CD4-positive, alpha-beta T cell (primary cell): ENCODE results near the gene SLC25A19. TPM values are rescaled to one million over a fixed set of nuclear protein-coding genes. Genes with fewer than 3 reads are reported as not detected.

Source experiments
- ATAC-seq: fragments of 200-7000 bp; cut with Tn5 transposase; one replicate; pipeline ENCODE4 v1.10.0; 2022; ENCODE audit warnings: mild to moderate bottlenecking; ENCODE audit not compliant: poor library complexity
- CTCF ChIA-PET: fragments of 350-600 bp; sonication (Branson Sonifier 250); formaldehyde crosslinking; loops from one replicate; lab custom pipeline; 2021; ENCODE audit warnings: antibody characterized with exemption, inconsistent platforms; lab: Charles Lee
- POLR2A ChIA-PET: fragments of 350-600 bp; sonication (Branson Sonifier 250); formaldehyde crosslinking; loops from one replicate; lab custom pipeline; 2021; ENCODE audit warnings: antibody characterized with exemption, inconsistent platforms; lab: Charles Lee
- DNase-seq, 14 experiments: peaks; one replicate each; pipeline ENCODE4 v3.0.0-alpha.2; 2013 to 2020; ENCODE audit warnings: mixed read lengths in 2 of 14
- H3K27ac ChIP-seq, 2 donors: one replicate each; pipeline versions ENCODE4 v1.5.1 to v1.7.0; 2013; ENCODE audit warnings: low read length in 2 of 2, low read depth in 1 of 2, mild to moderate bottlenecking in 1 of 2
- H3K27me3 ChIP-seq, 2 experiments: 1 replicate in 1 of 2; 2 replicates in 1 of 2; pipeline versions ENCODE4 v1.6.1 to v1.7.0; 2013; ENCODE audit warnings: low read length in 2 of 2, control low read depth in 1 of 2, mild to moderate bottlenecking in 1 of 2, moderate library complexity in 1 of 2; ENCODE audit not compliant: insufficient read depth in 2 of 2, control insufficient read depth in 1 of 2
- H3K36me3 ChIP-seq: one replicate; pipeline ENCODE4 v1.6.1; 2013; ENCODE audit warnings: low read length, control low read depth; ENCODE audit not compliant: insufficient read depth
- H3K4me1 ChIP-seq: one replicate; pipeline ENCODE4 v1.6.1; 2013; ENCODE audit warnings: low read length, control low read depth; ENCODE audit not compliant: insufficient read depth
- H3K4me3 ChIP-seq: one replicate; pipeline ENCODE4 v1.5.1; 2013; ENCODE audit warnings: mild to moderate bottlenecking, low read length, moderate library complexity
- H3K9me3 ChIP-seq, 2 experiments: 1 replicate in 1 of 2; 2 replicates in 1 of 2; pipeline versions ENCODE4 v1.6.1 to v1.7.0; 2013; ENCODE audit warnings: low read length in 2 of 2, mild to moderate bottlenecking in 2 of 2, control low read depth in 1 of 2, moderate library complexity in 1 of 2; ENCODE audit not compliant: control insufficient read depth in 1 of 2, insufficient read depth in 1 of 2
- H3K27ac Mint-ChIP-seq: one replicate; pipeline ENCODE4 v1.8.0; 2020; ENCODE audit warnings: mixed read lengths
- H3K27me3 Mint-ChIP-seq: one replicate; pipeline ENCODE4 v1.8.0; 2021; ENCODE audit warnings: mixed read lengths
- H3K36me3 Mint-ChIP-seq: one replicate; pipeline ENCODE4 v1.8.0; 2021; ENCODE audit warnings: low read depth, mixed read lengths
- H3K4me1 Mint-ChIP-seq: one replicate; pipeline ENCODE4 v1.8.0; 2021; ENCODE audit warnings: low read depth, mixed read lengths
- H3K4me3 Mint-ChIP-seq: one replicate; pipeline ENCODE4 v1.8.0; 2020; ENCODE audit warnings: mild to moderate bottlenecking, mixed read lengths
- H3K9me3 Mint-ChIP-seq: one replicate; pipeline ENCODE4 v1.8.0; 2020; ENCODE audit warnings: mixed read lengths
- CTCF ChIP-seq: fragments of 200-600 bp; IDR thresholded peaks from one replicate; pipeline ENCODE4 v1.8.0; 2022; ENCODE audit warnings: antibody characterized with exemption, mild to moderate bottlenecking
- intact Hi-C, 2 experiments: fragments of 100-400 bp; cut with DNase I in 1 of 2; cut with micrococcal nuclease in 1 of 2; formaldehyde crosslinking; loops; one replicate each; pipeline versions ENCODE4 v1.15.1 to v1.9.0; 2023 to 2025; cut with DNase I, micrococcal nuclease
- total RNA-seq, 174 experiments: library from RNA in 2 of 174; stranded (reverse) in 2 of 174; gene quantifications; one replicate each; pipeline ENCODE4 v1.2.3 and lab custom pipeline; 2021 to 2026

SLC25A19 gene
- total RNA-seq, 2 experiments from 2014 or later: 11.1 to 12.0 TPM

GRCh38 chr17:75262112-75262606 lies 27.1 kb downstream of the SLC25A19 start:
- Histone ChIP-seq H3K4me1 (peaks cover 35% of the 10 kb centered on the region), H3K9me3 (no peaks in the 10 kb centered on the region), H3K27ac (peak overlapping the region; percentile 94 to 96), H3K36me3 (peaks cover 40% of the 10 kb centered on the region), H3K27me3 (no peaks in the 10 kb centered on the region), H3K4me3 (peak overlapping the region; percentile 90)
- intact Hi-C loops: loop anchor here in 1 of 2 experiments (5.0 to 10.0 kb wide), 2 partner anchors 390 to 493 kb away; partner anchors contain the start of gene FDXR
- DNase-seq (peak in 1 of 14 experiments; percentile 18), ATAC-seq (no peak)
- TF ChIP-seq CTCF: no peak
- Mint-ChIP-seq H3K4me1 (peaks cover 51% of the 10 kb centered on the region), H3K27me3 (no peaks in the 10 kb centered on the region), H3K4me3 (peak overlapping the region; percentile 100), H3K9me3 (no peaks in the 10 kb centered on the region), H3K27ac (peak overlapping the region; percentile 100), H3K36me3 (peaks cover 54% of the 10 kb centered on the region)
- ChIA-PET CTCF (interaction anchor here (0.6 to 4.1 kb wide), 6 partner anchors 9 to 150 kb away, joined by 3 to 83 read pairs (median 17); partner anchors contain the start of genes MIF4GD and SLC25A19), POLR2A (interaction anchor here (0.6 to 4.3 kb wide), 27 partner anchors 9 to 1092 kb away, joined by 3 to 141 read pairs (median 4); partner anchors contain the start of genes GRB2, MIF4GD, MRPL58 and NT5C)

GRCh38 chr17:75261336-75262111 lies 27.7 kb downstream of the SLC25A19 start, which contains the start of the genes GGA3 and MRPS7:
Gene GGA3 (minus strand): TSS chr17:75261606. CDS start chr17:75261587, 19 bp downstream.
Gene MRPS7 (plus strand): TSS chr17:75261879. CDS start chr17:75261901, 22 bp downstream.
- H3K4me1 Mint-ChIP-seq: peaks cover 58% of the 10 kb centered on the region
- peaks cover 35% of the 10 kb centered on the region for H3K4me1 ChIP-seq

More at GRCh38 chr17:75261336-75262111, 27.7 kb downstream of the SLC25A19 start, which contains the start of the genes GGA3 and MRPS7:
- intact Hi-C loops: loop anchor here (1.0 to 10.0 kb wide), 8 partner anchors 9 to 493 kb away; partner anchors contain the start of genes FDXR (in 1 of the 2), GRB2 (in 1 of the 2) and SLC25A19 (in 1 of the 2)
- H3K4me3 ChIP-seq: peak within 1 kb of the TSS; percentile 90
- H3K9me3 Mint-ChIP-seq: no peaks in the 10 kb centered on the region
- H3K4me3 Mint-ChIP-seq: peak within 1 kb of the TSS; percentile 100
- H3K36me3 Mint-ChIP-seq: peaks cover 48% of the 10 kb centered on the region
- no peaks in the 10 kb centered on the region for H3K27me3 Mint-ChIP-seq
- DNase-seq: peak; percentile 92 to 97 (median 95)
- peak; percentile 94 for ATAC-seq
- POLR2A ChIA-PET: interaction anchor here (0.7 to 4.3 kb wide), 27 partner anchors 9 to 1093 kb away, joined by 3 to 141 read pairs (median 5); partner anchors contain the start of genes FDXR, GRB2, MIF4GD and MRPL58
- no peaks in the 10 kb centered on the region for H3K9me3 ChIP-seq
- H3K36me3 ChIP-seq: peaks cover 34% of the 10 kb centered on the region
- no peak for TF ChIP-seq CTCF
- peak within 1 kb of the TSS; percentile 100 for H3K27ac Mint-ChIP-seq
- CTCF ChIA-PET: interaction anchor here (0.6 to 4.1 kb wide), 12 partner anchors 9 to 300 kb away, joined by 3 to 83 read pairs (median 4); partner anchors contain the start of genes MIF4GD, MRPL58 and SLC25A19
- no peaks in the 10 kb centered on the region for H3K27me3 ChIP-seq
- H3K27ac ChIP-seq: peak within 1 kb of the TSS; percentile 94 to 96
